Measurements from ENCODE around the gene NKAIN2. TPM values are rescaled to one million over a fixed set of nuclear protein-coding genes. Genes with fewer than 3 reads are reported as not detected.

Gene NKAIN2
- total RNA-seq, 3 donors from 2014 or later = 0.48 to 1.8 TPM; not detected in 1

DNA sequence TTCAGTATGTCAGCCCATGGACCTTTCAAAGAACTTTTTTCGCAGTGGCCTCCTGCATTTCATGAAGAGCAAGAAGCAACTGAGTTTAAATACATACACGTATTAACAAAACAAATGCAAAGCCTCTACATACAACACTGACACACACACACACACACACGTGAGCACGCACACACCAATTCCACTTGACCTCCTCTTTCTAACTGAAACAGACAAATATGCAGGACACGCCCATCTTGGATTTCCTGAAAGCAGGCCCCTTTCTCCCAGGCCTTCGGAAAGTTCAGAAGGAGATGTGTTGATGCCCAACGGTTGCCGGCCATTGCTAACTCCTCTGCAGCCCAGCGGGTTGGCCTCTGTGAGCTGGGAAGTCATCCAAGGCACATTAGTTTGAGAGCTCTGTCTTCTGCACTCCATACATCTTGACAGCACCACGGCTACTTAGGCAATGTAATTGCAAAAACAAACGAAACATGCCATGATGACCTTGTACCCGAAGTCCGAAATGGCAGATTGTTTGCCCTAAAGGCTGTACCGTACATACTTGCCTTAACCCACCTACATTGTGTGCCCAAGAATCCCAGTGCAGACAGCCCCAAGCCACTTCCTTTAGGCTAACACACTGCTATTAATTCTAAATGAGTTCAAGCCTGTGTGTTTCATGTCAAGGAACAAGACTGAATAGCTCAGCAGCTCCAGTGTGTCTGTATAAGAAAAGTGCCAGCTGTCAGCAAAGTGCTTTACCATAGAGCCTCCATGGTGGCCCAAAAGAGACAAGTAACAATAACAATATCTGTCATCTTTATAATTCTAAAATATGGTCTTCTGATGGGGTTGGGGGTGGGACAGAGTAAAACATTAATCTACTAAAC lies 1019.8 kb downstream of the NKAIN2 start:
- no peaks in the 10 kb centered on the region for H3K36me3 ChIP-seq
- no peaks in the 10 kb centered on the region for H3K4me1 ChIP-seq
- H3K27me3 ChIP-seq = no peaks in the 10 kb centered on the region
- no peak overlapping the region for H3K4me3 ChIP-seq
- intact Hi-C loops (cut with DNase I; ENCODE audit: low total_unique reads) = no loop called here
- H3K9me3 ChIP-seq = no peaks in the 10 kb centered on the region
- H3K27ac ChIP-seq = no peak overlapping the region
- TF ChIP-seq CTCF (IDR thresholded peaks at IDR 0.05) (no peak), POLR2A (IDR thresholded peaks at IDR 0.05) (no peak), POLR2AphosphoS5 (IDR thresholded peaks at IDR 0.05) (no peak)
- DNase-seq (ENCODE audit: low spot score in 2 of 2) = no peak

GRCh38 chr6:124825564-124825963 lies 1021.9 kb downstream of the NKAIN2 start:
- DNase-seq (ENCODE audit: low spot score in 2 of 2) = no peak
- Histone ChIP-seq H3K4me1 (no peaks in the 10 kb centered on the region), H3K4me3 (no peak overlapping the region), H3K9me3 (no peaks in the 10 kb centered on the region), H3K27ac (no peak overlapping the region), H3K36me3 (no peaks in the 10 kb centered on the region), H3K27me3 (no peaks in the 10 kb centered on the region)
- intact Hi-C loops (cut with DNase I; ENCODE audit: low total_unique reads) = no loop called here
- TF ChIP-seq POLR2AphosphoS5 (IDR thresholded peaks at IDR 0.05) (no peak), CTCF (IDR thresholded peaks at IDR 0.05) (no peak), POLR2A (IDR thresholded peaks at IDR 0.05) (no peak)

DNA sequence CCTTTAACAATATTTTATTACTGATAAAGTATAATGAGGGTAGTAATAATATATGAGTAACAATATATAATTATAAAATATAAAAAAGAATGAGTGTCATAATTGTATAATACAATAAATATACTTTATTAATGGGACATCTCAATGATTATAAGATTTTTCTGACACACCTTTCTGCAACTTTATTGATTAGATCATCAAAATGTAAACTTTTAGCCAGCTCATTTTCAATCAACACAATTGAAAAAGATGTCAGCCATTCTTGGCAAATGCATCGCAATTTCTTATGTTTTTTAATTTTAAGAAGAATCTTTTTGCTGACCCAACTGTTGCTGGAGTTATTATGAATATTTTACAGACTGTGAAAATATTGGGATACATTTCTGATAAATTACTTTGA lies 1026.2 kb downstream of the NKAIN2 start:
- TF ChIP-seq CTCF (IDR thresholded peaks at IDR 0.05) (no peak), POLR2A (IDR thresholded peaks at IDR 0.05) (no peak), POLR2AphosphoS5 (IDR thresholded peaks at IDR 0.05) (no peak)
- Histone ChIP-seq H3K36me3 (no peaks in the 10 kb centered on the region), H3K27ac (no peak overlapping the region), H3K9me3 (no peaks in the 10 kb centered on the region), H3K27me3 (no peaks in the 10 kb centered on the region), H3K4me1 (no peaks in the 10 kb centered on the region), H3K4me3 (no peak overlapping the region)
- intact Hi-C loops (cut with DNase I; ENCODE audit: low total_unique reads) = no loop called here
- DNase-seq (ENCODE audit: low spot score in 2 of 2) = no peak

DNA sequence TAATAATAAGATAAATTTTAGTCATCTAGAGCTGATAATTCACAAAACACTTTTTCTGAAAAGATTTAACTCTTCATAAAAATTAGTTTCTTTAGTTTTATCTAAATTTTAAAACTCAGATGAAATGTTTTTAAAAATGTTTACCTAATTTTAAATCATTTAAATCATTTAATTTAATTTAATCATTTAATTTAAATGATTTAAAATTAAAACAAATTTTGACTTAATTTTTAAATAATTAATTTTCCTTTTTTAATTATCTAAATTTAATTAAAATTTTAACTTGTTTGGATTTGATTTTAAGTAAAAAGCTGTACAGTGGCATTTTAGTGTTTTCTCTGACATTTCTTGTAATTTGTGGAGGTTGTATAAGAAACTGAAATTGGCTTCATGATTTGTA lies 1026.8 kb downstream of the NKAIN2 start:
- H3K27ac ChIP-seq = no peak overlapping the region
- H3K9me3 ChIP-seq = no peaks in the 10 kb centered on the region
- H3K27me3 ChIP-seq = no peaks in the 10 kb centered on the region
- DNase-seq (ENCODE audit: low spot score in 2 of 2) = no peak
- intact Hi-C loops (cut with DNase I; ENCODE audit: low total_unique reads) = no loop called here
- H3K36me3 ChIP-seq = no peaks in the 10 kb centered on the region
- TF ChIP-seq POLR2AphosphoS5 (IDR thresholded peaks at IDR 0.05) (no peak), POLR2A (IDR thresholded peaks at IDR 0.05) (no peak), CTCF (IDR thresholded peaks at IDR 0.05) (no peak)
- H3K4me1 ChIP-seq = no peaks in the 10 kb centered on the region
- H3K4me3 ChIP-seq = no peak overlapping the region

DNA sequence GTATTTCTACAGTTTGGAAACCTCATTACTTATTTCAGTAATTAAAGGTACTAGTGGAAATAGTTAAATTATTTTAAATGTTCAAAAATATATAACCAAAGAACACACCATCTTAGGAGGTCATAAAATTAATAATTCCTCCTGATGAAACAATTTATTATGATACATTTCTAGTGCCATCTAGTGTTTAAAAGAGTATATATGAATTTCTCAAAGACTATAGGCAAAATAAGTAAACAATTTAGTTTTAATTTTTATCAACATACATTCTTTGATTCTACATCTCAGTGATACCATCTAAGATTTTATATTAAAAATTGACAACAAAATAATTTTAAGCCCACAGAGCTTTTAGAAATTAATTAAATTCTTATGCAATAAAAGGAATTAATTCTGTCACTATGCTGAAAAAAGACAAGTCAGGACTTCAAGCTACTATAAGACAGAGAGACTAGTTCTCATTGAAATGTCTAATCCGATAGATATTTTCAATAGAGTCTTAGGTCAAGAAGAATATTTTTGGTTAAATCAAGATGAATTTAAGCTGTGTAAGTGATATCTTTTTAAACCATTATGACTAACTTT lies 1050.8 kb downstream of the NKAIN2 start:
- Histone ChIP-seq H3K27ac (no peak overlapping the region), H3K27me3 (no peaks in the 10 kb centered on the region), H3K4me3 (no peak overlapping the region), H3K36me3 (no peaks in the 10 kb centered on the region), H3K9me3 (no peaks in the 10 kb centered on the region), H3K4me1 (no peaks in the 10 kb centered on the region)
- TF ChIP-seq POLR2AphosphoS5 (IDR thresholded peaks at IDR 0.05) (no peak), CTCF (IDR thresholded peaks at IDR 0.05) (peak in 1 of 3 donors; percentile 22), POLR2A (IDR thresholded peaks at IDR 0.05) (no peak)
- intact Hi-C loops (cut with DNase I; ENCODE audit: low total_unique reads) = no loop called here
- no peak for DNase-seq (ENCODE audit: low spot score in 2 of 2)

Data from breast epithelium (tissue), 4 donors.